Activated CD8-positive, alpha-beta memory T cell treated with anti-CD3 and anti-CD28 coated beads for 24 hours (primary cell): ENCODE data around the gene AGAP9.
"Not testable (repeated sequence)": the region's sequence is repeated elsewhere in the genome, so short reads cannot be mapped to it uniquely, and the experiment has no call there.

Experiments used
- DNase-seq: peaks from one replicate; pipeline ENCODE4 v3.0.0-alpha.2; 2020

Gene AGAP9

DNA sequence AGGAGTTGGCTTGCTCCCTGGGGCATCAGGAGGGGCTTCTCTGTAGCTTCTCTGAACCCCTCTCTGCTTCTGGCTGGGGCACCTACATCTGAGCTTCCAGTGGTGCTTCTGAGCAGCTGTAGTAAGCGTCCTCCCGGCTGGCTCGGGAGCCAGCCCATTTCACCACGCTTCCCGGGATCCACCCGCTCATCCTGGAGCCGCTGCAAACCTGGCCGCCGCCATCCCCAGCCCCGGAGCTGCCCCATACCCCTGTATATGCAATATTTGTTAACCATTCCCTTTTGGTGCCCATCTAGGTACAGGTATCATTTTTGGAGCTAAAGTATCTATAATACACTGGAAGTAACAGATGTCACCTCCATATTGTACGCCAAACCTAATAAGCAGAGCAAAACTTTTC, 38.7 kb downstream of the AGAP9 start:
- not testable (repeated sequence) for DNase-seq

DNA sequence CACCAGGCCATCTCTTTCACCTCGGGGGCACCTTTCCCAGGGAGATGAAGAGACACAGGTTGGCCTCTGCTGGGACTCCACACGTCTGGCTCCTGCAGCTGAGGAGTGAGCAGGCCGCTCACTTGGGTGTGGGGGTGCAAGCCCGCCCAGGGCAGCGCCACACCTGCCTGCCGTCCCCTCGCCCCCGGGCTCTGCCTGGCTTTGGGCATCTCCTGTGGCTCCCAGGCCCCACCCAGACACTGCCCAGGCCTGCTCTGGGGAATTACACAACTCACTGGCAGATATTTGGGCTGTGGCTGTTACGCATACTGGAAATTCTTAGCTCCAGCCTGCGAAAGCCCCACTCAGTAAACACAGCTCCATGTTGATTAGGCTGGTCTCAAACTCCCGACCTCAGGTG, 39.5 kb downstream of the AGAP9 start, which contains the start of gene ANXA8:
Gene ANXA8, minus strand, starts transcription at position 193 of the 400 bp plus-strand sequence. Its CDS starts 182 bp downstream, at position 11.
- DNase-seq: not testable (repeated sequence)

DNA sequence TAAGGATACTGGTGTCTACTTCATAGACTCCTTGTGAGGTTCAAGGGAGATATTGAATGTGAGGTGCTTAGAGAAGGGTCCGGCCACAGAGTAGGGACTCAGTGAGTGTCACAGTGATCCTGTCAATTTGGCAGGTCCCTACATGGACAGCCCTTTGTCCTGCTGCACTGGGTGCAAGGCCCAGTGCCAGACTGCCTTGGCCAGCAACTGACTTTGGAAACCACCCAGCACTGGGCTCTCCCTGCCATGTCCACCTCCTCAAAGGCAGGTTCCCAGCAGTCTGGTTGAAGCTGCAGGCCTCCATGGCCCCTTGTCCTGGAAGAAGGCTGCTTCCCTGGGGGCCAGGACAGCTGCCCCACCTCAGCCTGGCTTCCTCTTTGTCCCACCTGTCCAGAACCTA, 41.1 kb downstream of the AGAP9 start:
- DNase-seq: not testable (repeated sequence)

DNA sequence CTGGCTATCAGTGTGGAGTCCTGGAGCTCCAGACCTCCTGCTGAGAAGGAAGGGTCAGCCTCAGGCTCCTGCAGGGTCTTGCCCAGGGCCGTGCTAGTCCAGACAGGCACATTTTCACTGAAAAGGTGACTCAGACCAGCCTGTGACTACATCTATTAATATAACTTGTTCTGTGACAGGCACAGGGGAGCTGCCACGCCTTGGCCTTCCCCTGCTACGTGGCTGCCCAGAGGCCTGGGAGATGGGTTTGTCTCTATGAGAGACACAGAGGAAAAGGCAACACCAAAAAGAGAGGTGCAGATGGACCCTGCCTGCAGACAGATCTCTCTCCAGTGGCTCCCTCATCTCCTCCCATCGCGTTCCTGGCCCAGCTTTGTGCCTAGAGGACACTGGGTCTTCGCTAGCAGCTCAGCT, 41.7 kb downstream of the AGAP9 start:
- not testable (repeated sequence) for DNase-seq

DNA sequence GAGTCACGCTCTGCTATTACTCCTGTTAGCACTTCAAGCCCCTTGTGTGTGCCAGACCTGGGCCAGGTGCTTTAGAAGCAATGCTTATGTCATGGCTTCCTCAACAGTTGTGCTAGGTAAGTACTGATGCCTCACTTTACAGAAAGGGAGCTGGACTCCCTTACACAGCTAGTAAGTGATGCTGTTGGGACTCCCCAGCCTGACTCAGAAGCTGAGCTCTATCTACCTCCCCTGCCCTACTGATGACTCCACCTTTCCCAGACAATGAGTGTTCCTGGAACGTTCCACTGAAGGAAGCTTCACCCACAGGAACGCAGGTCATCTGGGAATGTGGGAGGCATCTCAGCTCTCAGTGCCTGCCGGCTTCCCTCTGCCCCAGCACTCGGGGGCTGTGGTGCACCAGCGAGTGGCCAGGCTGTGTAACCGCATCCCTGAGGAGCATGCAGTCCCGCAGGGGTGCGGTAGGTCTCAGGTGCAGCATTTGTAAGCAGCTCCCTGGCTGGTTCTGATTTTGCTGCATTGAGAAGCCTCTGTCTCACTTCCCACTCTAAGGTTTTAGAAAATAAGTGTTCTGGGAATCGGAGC, 42.2 kb downstream of the AGAP9 start:
- DNase-seq: not testable (repeated sequence)

DNA sequence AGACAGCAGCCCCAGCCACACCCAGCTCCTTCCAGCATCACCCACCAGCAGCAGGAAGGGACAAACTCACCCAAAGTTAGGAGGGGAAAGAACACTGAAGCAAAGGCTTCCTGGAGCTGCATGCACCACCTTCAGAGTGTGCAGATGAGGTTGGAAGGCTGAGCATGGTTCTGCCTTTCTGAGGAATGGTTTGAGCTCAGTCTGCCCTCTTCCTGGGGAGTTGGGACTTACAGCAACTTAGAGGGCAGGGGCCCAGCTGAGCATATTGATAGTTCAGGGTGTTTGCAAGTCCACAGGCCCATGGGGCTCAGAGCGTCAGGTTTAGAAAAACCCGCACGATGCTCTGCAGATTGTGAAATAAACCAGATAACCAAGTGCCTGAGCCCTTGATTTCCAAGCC, 43.3 kb downstream of the AGAP9 start:
- DNase-seq: not testable (repeated sequence)

DNA sequence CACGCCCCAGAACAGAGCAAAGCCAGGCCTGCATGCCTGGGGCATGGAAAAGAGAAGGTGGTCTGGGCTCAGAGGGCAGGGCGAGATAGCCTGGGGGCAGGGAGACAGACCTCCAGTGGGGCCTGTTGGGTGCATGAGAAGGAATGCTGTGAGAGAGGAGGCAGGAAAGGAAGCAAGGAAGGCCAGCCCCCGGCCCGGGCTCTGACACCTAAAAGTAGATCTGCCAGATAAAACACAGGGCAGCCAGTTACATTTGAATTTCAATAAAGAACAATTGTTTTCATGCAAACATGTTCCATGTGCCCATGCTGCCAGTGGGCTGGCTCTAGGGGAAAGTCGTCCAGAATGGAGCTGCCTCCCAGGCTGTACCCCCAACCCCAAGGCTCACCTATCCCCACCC, 45.3 kb downstream of the AGAP9 start:
- not testable (repeated sequence) for DNase-seq

DNA sequence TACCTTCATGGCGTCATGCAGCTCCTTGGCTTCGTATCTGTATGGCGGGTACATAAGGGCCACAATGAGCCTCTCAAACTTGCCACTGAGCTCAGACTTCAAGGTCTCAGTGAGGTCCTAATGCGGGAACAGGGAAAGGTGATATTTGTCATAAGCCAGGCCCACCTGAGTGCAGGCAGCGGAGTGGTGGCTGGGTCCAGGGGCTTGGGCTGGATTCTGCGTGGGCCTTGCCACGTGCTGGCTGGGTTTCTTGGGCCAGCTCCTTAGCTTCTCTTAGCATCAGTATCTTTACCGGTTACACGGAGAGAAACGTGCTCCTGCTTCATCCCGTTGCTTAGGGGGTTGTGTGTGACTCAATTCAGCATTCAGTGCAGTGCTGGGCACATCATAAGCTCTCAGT, 46.4 kb downstream of the AGAP9 start:
- not testable (repeated sequence) for DNase-seq

DNA sequence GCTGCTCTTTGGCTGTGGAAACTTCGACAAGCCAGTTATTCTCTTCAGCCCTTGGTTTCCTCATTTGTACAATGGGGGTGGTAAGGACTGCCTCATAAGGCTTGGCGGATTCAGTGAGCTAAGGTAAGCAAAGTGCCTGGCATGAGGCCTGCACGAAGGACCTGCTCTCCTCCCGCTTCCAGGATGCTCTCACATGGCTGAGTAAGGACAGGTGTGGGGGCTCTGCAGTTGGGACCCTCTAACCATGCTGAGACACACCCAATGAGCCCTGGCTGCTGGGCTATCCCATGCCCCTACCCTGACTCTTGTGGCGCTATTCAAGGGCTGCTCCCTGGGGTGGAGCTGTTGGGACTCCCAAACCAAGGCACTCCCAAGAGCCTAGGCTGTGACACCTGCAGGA, 48.3 kb downstream of the AGAP9 start:
- not testable (repeated sequence) for DNase-seq

DNA sequence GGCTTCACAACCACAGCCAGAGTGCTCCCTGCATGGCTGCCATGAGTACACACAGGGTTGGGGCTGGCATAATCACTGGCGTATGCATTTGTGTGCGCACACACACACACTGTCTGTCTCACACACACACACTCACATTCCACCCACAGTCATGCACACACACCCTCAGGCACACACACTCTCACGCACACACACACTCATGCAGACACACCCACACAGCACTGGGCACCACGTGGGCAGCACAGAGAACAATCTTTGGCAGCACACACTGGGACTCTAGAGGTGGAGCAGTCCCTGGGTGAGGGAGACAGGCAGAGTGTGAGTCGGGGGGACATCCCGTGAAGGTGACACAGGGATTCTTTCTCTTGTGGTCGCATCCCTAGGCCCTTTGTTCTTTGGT, 49.9 kb downstream of the AGAP9 start:
- DNase-seq: not testable (repeated sequence)

DNA sequence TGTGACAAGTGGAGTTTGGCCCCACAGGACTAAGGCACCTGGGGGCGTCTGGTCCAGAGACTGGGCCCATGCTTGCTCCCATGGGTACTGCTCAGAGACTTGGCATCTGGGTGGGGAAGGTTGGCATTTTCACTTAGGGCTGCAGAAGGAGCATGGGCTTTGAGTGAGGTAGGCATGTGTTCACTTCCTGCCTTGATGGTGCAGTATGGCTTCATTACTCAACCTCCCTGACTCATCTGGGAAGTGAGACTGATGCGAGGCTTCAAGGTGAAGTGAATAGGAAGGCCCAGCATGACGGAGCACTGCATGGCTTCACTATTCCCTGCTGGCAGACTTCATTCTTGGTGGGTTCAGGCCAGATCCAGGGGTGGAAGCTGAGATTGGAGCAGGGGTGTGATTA, 50.8 kb downstream of the AGAP9 start:
- DNase-seq: not testable (repeated sequence)

DNA sequence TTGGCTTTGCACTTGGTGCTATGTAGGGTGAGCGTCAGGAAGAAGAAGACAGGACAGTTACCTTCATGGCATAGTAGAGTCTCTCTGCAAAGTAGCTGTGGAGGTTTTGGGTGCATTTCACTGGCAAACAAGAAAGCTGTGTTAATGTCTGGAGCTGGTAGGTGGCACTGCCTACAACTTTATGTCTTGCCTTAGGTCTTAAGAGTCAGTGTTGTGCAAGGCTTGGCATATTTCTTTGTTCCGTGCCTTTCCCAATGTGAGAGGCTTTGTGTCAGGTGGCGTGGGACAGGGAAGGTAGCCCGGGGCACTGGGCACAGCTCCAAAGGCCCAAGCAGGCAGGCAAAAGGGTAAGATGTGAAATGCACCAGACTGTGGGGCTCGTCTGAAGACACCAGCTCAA, 51.4 kb downstream of the AGAP9 start:
- DNase-seq: not testable (repeated sequence)

DNA sequence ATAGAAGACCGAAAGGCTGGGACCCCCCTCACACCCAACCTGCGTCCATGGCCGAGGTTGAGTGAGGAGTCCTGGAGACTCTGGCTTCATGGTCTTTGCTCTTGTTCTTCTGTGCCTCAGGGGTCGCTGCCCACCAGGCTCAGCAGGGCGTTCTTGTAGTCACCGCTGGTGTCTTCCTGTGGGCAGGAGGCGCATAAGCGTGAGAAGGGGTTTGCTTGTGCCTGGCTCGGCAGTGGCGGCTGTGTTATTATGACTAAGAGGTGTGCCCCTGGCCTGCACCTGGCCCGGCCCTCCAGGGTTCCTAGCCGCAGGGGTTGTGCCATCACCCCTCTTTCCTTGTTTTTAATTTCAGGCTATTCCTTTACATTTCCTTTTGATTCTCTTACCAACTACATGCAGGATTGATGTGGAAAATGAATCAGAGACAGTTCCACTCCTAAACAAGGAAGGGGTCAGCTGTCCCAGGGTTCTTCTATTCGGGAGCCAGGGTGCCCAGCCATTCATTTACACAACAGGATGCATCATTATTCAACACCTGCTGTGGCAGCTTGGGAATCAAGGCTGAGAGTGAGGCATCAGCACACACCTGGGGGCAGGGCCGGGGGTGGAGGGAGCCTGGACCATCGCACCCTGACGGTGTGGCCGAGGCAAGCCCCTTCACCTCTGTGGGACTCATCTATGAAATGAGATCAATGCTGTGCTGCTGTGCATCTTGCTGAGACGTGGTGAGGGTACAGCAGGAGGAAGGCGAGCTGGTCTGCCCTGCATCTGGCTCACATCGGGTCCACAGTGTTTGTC, 54.5 kb downstream of the AGAP9 start:
- not testable (repeated sequence) for DNase-seq

DNA sequence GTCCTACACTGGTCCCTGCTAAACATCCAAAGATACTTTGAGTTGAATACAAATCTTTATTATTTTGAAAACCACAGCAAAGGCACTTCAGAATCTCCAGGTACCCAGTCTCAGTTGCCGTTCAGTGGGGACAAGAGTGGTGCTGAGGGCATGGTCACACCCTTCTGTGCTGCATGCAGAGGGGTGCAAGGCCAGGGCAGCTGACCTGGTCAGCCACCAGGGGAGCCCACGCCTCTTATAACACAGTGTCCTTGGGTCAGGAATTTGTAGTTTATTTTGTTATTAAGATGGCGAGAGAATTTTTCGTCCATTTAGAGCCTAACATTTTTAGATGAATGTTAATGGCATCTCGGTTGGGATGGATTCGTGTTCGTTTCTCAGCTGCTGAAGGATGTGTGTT, 55.5 kb downstream of the AGAP9 start:
- not testable (repeated sequence) for DNase-seq

DNA sequence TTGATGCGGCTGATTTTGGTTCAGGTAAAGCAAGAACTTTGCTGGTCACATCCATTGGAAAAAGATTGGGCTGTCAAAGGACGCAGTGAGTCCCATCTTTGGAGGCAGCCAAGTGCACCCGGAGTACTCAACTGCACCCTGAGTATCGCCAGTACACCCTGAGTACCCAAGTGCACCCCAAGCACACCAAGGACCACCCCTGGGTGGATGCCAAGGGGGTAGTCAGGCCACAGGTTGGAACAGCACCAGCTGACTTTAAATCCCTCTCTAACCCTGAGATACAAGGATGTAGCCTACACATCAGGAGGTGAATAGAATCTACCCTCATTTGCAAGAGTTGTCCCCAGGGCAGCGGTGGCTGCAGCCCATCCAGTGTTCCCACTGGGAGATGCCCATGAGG, 56.0 kb downstream of the AGAP9 start:
- not testable (repeated sequence) for DNase-seq

DNA sequence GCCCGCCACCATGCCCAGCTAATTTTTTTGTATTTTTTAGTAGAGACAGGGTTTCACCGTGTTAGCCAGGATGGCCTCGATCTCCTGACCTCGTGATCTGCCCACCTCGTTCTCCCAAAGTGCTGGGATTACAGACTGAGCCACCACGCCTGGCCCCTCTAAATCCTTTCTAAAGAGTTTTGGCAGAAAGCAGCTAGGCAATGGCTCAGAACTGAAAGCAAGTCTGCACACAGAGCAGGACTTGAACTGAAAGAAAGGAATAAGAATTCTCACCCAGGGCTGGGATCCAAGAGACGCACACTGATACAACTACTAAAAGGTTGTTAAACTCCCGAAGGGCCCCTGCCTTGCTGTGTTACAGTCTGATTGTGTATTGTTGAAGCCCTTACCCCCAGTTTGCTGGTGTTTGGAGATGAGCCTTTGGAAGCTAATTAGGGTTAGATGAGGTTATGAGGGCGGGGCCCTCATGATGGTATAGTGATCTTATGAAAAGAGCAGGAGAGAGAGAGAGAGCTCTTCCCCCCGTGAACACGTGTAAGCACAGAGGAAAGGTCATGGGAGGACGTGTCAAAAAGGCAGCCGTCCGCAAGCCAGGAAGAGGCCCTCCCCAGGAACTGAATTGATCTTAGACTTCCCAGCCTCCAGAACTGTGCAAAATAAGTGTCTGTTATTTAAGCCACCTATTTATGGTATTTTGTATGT, 58.1 kb downstream of the AGAP9 start:
- not testable (repeated sequence) for DNase-seq

DNA sequence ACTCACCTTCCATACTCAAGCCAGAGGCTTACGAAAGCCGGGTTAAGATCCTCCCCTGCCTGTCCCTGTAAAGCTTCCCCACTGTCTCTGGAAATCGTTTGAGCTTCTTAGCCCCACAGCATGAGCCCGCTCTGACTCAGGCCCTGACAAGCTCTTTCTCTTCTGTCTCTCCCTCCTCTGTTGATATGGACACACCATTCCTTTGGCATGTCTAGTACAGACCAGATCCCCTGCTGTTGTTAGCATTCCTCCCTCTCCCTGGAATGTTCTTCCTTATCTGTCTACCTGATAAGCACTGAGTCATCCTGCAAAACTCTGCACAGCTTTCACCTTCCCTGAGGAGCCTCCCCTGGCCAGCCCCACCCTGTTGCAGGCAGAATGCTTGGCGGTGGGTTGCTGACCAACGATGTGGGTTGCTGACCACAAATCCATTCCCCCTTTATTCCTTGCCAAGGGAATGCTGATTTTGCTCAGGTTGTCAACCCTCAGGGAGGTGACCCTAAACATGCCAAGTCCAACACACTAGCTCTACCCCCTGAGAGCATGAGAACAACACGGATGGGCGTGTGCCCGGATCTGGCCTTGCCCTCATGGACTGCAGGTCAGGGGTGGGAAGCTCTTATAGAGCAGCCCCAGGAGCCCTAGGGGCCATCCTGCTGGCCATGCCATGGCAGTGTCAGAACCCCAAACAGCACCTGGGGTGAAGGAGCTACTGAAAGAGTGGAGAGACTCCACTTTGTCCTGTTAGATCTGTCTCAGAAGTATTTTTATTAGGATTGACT, 60.7 kb downstream of the AGAP9 start:
- DNase-seq: not testable (repeated sequence)

DNA sequence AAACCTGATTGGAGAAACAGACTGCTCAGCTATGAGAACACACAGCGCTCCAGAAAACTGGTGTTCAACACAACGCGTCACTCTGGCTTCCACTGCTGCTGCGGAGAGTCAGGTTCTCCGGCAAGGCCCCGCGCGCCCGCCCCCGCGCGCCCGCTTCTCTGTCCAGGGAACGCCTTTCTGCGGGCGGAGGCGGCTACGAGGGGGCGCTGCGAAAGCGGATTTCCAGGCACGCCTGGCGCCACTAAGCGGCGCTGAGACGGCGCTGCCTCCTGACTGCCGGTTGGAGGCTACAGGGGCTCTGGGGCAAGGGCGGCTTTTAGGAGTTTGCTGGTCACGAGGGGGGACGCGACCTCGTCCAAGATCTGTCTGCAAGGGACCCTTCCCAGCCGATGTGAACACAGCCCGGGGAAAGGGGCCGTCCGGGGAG, 62.2 kb downstream of the AGAP9 start:
- DNase-seq: not testable (repeated sequence)

DNA sequence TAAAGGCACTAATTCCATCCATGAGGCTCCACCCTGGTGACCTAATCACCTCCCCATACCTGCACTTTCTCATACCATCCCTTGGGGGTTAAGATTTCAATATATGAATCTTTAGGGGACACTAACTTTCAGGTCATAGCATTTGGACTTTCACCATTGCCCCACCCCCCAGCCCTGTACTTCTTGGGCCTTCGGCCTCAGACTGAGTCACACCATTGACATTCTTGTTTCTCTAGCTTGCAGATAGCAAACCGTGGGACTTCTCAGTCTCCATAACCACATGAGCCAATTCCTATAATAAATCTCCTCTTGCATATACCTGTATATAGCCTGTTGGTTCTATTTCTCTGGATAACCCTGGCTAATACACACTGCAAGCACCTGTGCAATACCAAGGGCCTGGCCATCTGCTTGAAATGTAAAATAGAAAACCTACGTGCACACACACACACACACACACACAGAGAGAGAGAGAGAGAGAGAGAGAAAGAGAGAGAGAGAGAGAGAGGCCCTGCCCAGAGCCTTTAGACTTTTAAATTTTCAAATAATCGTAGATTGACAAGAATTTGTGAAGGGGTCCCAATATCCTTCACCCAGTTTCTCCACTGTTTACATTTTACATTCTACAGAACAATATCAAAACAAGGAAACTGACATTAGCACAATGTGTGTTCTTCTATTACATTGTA, 64.8 kb downstream of the AGAP9 start:
- no peak for DNase-seq

DNA sequence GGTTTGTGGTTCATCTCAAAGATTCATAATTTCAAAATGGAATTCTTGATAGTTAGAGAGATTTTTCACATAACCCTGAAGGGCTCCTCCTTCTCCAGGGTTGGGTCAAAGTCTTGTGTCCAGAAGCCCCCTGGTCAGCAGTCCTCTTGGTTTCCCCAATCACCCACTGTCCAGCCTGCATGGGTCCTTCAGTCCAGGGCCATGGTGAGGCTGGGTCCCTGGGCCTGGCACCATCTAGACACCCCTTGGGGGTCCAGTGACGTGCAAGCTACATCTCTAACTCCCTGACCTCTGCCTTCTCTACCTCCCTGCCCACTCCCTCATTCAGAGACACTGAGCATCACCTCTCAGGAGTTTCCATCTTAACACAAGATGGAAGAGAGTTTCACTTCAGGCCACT, 65.6 kb downstream of the AGAP9 start:
- DNase-seq: no peak

DNA sequence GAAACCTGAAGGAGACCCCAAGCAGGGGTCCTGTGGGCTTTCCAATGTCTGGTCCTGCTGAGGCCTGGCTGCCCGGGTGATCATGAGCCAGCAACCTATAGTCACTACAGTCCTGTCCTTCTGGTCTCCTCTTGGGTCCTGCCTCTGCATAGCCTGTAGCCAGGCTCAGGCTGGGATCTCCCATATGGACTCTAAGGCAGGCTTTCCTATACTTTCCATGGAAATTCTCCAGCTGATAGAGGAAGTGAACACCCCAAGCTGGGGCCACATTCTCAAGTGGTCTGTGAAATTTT, 66.0 kb downstream of the AGAP9 start:
- DNase-seq: no peak

DNA sequence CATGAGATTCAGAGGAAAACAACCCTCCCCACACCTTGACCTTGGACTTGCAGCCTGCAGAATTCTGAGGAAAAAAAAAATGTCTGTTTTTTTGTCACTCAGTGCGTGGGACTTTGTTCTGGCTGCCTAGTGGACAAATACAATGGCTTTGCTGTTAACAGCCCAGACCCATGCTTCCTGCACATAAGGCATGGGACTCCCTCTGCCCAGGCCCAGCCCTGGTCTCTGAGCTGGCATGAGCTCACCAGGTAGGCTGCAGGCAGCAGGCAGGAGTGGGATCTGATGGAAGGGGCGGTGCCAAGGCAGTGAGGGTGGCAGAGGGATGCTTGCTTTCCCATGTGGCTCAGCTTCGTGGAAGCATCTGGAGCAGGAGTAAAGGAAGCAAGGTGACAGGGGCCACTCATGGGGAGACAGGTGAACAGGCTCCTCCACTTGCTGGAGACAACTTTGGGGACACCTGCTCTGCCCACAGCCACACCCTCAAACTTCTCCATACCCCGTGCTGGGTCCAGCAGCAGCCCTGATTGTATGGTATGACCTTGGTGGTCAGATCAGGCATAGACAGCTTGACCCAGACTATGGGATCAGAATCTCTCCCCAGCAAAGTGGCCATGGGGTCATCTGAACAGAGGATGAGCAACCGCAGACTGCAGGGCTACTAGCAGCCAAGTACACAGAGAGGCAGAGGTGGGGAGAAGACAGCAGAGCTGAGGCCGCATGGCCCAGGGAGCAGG, 66.5 kb downstream of the AGAP9 start:
- no peak for DNase-seq
